ENCODE results near the gene UGT2A1. TPM values are rescaled to one million over a fixed set of nuclear protein-coding genes. Genes with fewer than 3 reads are reported as not detected.
A peak's percentile ranks its signal among the peaks of the same experiment; 100 is the strongest.
"Not testable (repeated sequence)": the region's sequence is repeated elsewhere in the genome, so short reads cannot be mapped to it uniquely, and the experiment has no call there.

Gene UGT2A1
- total RNA-seq = under 0.01 and 0.05 TPM in 2 replicates

DNA sequence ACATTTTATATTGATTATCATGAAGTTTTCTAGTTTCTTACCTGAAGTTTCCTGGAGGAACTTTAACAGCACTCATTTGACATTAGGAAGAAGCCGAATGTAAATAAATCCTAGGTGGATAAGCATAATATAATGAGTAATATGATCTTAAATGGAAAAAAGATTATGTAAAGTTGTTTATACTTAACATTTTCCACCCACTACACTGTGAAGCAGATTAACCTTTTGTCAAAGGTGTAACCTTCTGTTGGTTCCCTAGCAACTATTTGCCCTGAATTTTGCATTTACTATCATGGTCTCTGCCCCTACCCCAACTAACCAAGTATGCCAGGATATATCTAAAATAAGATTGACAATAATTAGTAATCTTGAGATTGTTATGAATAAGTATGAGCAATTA is at the start of gene UGT2A1:
TSS of gene UGT2A1 (minus strand) at position 101 of the 400 bp plus-strand sequence. CDS start 5,603 bp downstream, outside the sequence.
- DNase-seq = no peak

- no peak for DNase-seq
Observed at GRCh38 chr4:69702201-69702600, 49.2 kb upstream of the UGT2A1 start.

- no peak for DNase-seq
Observed at GRCh38 chr4:69701696-69702095, 48.6 kb upstream of the UGT2A1 start.

DNA sequence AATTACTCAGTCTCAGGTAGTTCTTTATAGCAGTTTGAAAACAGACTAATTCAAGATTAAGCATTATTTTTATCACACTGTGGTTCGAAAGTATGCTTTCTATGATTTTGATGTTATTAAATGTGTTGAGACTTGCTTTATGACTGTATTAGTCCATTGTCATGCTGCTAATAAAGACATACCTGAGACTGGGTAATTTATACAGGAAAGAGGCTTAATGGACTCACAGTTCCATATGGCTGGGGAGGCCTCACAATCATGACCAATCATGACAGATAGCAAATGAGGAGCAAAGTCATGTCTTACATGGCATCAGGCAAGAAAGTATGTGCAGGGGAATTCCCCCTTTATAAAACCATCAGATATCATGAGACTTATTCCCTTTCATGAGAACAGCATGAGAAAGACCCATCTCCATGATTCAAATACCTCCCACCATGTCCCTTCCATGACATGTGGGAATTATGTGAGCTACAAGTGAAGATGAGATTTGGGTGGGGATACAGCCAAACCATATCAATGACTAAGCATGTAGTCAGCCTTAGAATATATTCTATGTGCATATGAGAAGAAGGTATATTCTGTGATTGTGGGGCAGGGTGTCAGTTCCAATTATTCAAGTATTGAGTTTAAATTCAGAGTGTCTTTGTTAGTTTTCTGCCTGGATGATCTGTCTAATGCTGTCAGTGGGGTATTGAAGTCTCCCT is 44.6 kb upstream of the UGT2A1 start:
- DNase-seq = no peak

GRCh38 chr4:69689599-69689998 is 36.6 kb upstream of the UGT2A1 start:
- peak; percentile 62 for DNase-seq

- DNase-seq = no peak
Observed at GRCh38 chr4:69684804-69685203, 31.8 kb upstream of the UGT2A1 start.

DNA sequence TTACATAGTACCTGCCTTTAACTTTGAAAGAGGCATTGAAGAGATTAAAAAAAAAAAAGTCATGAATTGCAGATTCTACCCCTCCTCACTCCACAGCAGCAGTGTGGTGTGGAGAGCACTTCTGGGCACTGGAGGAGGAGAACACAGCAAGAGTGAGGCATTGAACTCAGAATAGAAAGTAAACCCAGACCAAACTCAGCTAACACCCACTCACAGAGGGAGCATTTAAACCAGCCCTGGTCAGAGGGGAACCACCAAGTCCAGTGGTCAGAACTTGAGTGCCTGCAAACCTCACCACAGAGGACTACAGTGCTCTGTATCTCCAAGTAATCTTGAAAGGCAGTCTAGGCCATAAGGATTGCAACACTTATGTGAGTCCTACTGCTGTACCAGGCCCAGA is 15.6 kb upstream of the UGT2A1 start:
- DNase-seq = no peak

GRCh38 chr4:69664009-69664408 is 11.0 kb upstream of the UGT2A1 start:
- DNase-seq = not testable (repeated sequence)

DNA sequence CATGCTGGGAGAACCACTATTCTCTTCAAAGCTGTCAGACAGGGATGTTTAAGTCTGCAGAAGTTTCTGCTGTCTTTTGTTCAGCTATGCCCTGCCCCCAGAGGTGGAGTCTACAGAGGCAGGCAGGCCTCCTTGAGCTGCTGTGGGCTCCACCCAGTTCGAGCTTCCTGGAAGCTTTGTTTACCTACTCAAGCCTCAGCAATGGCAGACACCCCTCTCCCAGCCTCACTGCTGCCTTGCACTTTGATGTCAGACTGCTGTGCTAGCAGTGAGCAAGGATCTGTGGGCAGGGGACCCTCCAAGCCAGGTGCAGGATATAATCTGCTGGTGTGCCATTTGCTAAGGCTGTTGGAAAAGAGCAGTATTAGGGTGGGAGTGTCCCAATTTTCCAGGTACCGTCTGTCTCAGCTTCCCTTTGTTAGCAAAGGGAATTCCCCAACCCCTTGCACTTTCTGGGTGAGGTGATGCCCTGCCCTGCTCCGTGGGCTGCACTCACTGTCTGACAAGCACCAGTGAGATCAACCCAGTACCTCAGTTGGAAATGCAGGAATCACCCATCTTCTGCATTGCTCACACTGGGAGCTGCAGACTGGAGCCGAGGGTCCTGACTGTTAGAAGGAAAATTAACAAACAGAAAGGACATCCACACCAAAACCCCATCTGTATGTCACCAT is 8.2 kb upstream of the UGT2A1 start:
- not testable (repeated sequence) for DNase-seq

DNA sequence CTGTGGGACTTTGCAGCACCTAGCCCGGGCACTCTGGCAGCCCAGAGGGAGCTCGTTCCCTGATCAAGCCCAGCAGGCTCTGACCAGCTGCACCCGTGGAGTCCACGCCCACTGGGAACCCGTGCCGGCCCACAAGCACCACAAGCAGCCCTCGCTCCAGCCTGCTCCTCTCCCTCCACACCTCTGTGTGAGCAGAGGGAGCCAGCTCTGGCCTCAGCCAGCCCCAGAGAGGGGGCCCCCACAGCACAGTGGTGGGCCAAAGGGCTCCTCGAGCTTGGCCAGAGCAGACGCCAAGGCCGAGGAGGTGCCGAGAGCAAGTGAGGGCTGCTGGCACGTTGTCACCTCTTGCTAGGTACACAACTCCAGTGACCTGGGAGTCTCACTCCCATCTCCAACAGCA is 5.1 kb upstream of the UGT2A1 start:
- DNase-seq = no peak

DNA sequence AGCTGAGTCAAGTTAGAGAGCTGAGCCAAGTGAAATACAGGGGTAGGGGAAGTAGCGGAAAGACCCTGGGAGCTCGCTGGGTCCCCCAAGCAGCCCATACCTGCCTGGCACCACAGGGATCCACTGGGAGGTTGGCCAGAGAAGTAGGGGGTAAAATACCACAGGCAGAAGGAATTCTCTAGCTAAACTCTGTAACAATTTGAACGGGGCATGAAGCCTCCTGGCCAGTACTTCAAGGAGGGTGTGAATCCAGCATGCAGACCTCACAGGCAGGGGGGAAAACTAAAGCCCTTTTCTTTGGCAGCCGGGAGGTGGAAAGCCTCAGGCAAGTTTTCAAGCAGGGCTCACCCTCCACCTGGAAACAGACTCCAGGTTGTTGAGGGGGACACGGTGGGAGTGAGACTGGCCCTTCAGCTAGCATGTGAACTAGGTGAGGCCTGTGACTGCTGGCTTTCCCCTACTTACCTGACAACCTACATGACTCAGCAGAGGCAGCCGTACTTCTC is 3.7 kb upstream of the UGT2A1 start:
- DNase-seq = no peak

DNA sequence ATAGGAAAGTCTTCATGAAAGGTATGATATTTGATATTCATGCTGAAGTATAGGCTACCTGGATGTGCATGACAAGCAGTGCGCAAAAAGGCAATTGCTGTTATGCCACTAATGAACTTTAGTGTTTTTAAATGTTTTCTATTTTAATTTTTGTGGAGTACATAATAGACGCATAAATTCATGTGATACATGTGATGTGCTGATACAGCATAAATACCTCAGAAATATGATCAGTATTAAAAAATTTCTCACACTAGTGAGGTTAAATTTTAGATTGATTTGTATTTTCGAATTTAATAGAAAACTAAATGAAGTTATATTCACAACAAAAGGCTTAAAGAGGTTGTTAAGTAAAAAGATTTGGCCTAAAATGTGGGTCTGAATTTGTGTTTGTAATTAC is 2.2 kb downstream of the UGT2A1 start:
- DNase-seq = no peak

- no peak for DNase-seq
Observed at GRCh38 chr4:69649629-69650028, 3.4 kb downstream of the UGT2A1 start.

GRCh38 chr4:69649207-69649606 is 3.8 kb downstream of the UGT2A1 start:
- no peak for DNase-seq

DNA sequence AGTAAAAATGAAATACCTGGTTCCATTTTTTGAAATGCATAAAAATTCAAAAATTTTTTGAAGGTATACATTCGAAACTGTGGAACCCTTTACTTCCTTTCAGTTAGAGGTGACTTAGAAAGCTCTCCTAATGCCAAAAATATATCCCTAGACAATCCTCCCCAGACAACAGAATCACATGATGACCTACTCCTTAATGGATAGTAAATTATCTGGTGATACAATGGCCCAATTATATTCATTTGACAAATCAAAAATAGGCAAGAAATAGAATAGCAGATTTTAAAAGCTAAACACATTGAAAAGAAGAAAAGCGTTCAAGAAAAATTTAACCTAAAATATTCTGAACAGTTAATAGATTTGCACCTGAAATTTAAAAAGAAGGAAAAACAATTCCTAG is 10.1 kb downstream of the UGT2A1 start:
- no peak for DNase-seq

DNA sequence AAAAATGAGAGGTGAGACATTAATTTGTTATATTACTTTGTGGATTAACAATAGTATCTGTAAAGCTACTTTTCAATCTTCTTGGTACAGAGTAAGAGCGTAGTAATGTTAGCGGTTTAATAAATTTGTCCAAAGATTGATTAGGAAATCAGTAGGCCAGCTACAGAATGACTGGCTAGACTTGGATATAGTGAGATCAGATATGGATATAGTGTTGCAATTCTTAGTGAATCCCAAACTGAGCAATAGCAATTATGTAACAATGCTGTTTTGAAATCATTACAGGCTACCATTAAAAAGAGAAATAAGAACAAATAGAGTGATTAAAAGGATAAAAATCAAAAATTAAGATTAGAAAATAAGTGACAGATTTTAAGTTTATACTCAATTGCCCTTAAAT is 12.8 kb downstream of the UGT2A1 start:
- DNase-seq = no peak

- no peak for DNase-seq
Observed at GRCh38 chr4:69639542-69639941, 13.5 kb downstream of the UGT2A1 start, which contains the start of gene UGT2A2. Gene UGT2A2 (minus strand): TSS chr4:69639642. CDS start chr4:69639640, 2 bp downstream.

- peak; percentile 17 for DNase-seq
Observed at GRCh38 chr4:69617083-69617694, 35.9 kb downstream of the UGT2A1 start.

DNA sequence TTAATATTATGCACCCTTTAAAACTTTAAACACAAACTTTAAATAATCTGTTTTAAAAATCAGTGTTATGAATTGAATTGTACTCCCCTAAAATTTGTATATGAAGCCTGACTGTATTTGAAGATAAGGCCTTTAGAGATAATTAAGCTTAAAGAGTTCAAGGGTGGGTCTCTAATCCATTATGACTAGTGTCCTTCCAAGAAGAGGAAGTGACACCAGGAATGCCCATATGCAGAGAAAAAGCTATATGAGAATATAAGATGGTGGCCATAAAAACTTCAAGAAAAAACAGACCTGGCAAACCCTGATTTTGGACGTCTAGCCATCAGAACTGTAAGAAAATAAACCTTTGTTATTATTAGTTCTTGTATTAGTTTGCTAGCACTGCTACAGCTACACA is 42.6 kb downstream of the UGT2A1 start:
- no peak for DNase-seq

DNA sequence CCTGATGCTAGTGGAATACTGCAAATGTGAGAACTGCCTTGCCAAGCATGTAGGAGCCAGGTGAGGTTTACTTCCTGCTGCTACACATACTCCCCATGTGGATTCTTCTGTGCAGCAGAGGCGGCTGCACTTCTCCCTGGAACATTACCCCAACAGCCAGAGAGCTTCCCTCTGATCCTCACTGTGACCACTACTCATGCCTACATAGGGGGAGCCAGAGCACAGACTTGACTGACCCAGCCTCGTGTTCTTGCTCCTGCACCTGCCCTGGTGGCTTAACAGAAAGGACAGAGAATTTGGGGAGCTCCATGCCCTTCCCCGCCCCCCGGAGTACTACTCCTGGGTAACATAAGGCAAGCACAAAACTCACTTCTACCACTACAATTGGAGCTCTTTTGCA is 52.0 kb downstream of the UGT2A1 start:
- no peak for DNase-seq

GRCh38 chr4:69600013-69600412 is 53.0 kb downstream of the UGT2A1 start:
- DNase-seq = no peak

- DNase-seq = no peak
Observed at GRCh38 chr4:69594382-69594781, 58.7 kb downstream of the UGT2A1 start.

DNA sequence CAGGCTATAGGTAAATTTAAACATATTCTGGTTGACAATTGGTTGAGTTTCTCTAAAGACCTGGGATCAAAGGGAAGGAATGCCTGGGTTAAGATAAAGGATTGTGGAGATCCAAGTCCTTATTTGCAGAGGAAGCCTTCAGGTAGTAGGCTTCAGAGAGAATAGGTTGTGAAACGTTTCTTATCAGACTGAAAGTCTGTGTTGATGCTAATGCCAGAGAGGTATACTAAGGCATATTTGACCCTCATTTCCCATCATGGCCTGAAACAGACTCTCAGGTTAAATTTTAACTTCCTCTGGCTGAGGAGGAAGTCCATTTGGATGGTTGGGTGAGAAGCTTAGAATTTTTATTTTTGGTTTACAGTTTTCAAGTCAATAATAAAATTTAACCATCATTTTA is 61.7 kb downstream of the UGT2A1 start:
- DNase-seq = no peak

DNA sequence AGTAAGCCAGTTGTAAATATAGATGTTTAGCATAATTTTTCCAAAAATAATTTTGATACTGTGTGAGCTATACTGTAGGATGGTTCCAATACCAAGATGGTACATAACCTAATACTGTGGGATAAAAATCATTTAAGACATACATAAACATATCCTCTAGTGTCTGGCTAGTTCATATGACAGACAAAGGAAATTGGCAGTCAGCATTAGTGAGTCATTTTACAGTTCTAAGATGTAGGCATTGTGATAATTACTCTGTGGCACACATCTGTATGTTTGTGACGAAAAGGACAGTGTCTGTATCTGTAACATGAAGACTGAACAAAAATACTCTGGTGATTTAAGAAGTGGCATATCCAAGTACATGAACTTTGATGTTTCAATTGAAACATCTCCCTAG is 63.2 kb downstream of the UGT2A1 start:
- DNase-seq = no peak
